NCI-H146 treated with DMSO at 0.1 percent for 48 hours (cell line): ENCODE results near the gene LMOD1.
A peak's percentile ranks its signal among the peaks of the same experiment; 100 is the strongest.

Experiments
- DNase-seq: peaks from one replicate; lab custom pipeline; 2025; ENCODE audit not compliant: unreplicated experiment; lab: John Stamatoyannopoulos, UW

Gene LMOD1

DNA sequence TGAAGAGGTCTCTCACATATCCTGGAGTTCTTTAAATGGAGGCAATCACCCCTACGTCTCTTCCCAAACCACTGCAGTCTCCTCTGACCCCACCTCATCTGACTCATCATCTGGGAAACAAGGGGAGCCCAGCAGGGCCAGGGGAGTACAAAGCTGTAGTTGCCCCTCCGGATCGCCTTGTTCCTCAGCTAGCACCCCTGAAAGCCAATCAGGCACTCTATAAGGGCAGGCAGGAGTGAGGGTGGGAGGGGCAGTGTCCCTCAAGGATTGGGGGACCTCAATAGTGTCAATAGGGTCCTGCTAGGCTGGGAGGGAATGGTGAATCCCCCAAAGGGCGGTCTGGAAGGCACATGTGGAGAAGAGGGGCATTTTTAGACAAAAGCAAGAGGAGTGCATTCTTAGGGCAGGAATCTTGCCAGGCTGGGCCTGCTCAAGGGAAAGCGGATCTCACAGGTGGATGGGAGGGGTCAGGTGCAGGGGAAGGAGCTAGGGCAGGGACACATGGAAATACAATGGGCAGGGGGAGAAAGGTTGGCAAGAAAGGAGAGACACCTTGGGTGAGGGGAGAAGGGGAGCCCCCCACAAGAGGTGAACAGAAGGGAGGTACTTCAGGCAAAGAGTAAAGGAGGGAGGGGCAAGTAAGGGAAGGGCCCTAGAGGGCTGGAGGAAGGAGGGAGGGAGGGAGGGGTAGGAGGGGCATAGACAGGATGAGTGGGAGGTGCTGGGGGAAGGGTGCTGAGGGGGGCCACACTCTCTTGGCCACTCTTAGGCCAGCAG is 51.8 kb downstream of the LMOD1 start:
- DNase-seq, result no peak

DNA sequence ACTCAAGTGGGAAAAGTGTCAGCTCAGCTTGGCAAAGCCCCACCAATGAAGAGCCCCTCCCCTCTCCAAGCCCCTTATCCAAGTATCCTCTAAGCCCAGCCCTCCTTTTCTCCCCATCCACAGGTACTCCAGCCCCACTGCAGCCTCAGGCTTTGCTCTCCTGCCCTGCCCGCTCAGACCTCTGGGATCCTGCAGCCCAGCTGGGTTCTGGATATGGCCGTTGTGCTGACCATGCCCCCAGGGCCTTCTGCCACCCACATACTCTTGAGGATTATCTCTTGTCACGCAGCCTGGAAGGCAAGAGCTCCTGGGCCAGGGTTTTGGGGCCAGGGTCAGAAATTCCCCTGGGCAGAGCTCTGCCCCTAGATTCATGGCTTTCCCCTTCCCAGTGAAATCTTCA is 52.9 kb downstream of the LMOD1 start:
- DNase-seq, result no peak

DNA sequence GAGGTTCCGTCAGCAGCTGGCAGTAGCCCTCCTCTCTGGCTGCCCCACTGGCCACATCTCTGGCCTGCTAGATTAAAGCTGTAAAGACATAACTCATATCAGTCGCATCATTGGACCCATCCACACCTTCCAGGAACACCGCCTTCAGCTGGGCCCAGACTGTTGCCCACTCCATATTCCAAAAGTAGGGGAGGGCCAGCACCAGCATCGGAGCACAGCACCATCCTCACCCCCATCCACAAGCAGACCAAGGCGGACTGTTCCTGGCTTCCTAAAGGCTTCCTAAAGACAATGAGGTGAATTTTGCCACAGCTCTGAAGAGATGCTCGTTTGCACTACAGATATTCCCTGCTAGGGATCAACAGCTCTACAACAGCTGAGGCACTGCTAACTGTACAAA is 54.1 kb downstream of the LMOD1 start:
- no peak for DNase-seq

DNA sequence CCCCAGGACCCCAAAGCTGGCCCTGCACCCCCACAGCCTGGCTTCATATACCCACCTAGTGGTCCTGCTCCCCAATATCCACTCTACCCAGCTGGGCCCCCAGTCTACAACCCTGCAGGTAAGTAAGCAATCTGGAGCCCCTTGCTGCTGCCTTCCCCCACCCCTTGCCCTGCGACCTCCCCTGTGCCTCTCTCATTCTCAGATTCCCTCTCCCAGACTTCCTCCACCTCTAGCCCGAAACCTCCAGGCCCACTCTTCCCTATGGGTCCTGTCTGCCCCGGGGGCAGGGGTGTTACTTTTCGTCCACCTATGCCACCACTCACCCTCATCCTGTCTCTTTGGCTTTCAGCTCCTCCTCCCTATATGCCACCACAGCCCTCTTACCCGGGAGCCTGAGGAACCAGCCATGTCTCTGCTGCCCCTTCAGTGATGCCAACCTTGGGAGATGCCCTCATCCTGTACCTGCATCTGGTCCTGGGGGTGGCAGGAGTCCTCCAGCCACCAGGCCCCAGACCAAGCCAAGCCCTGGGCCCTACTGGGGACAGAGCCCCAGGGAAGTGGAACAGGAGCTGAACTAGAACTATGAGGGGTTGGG is 54.8 kb downstream of the LMOD1 start:
- DNase-seq, result no peak

DNA sequence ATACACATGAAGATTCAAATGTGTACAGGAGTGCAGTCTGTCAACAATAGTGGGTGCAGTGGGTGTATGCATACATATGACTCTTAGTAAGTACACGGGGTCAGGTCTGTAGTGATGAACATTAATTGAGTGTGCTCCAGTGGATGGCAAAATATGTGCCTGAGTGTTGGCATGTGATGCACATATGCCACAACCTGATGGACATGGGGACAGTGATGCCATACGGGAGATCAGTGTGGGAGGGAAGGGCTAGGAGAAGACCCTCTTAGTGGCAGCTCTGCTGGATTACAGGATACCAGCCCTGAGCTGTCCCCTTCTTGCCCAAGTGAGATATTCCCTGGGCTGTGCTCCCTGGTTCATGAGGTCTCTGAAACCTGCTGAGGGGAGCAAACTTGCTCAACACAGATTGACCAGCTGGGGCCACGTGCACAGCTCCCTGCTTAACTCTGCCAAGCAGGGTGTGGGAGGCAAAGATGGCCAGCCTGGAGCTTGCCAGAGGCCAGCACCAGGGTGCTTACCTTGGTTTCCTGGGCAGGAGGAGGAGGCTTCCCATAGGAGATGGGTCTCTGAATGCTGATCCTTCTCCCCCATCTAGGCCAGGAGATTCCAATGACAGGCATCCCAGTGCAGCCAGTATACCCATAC is 55.4 kb downstream of the LMOD1 start:
- no peak for DNase-seq

DNA sequence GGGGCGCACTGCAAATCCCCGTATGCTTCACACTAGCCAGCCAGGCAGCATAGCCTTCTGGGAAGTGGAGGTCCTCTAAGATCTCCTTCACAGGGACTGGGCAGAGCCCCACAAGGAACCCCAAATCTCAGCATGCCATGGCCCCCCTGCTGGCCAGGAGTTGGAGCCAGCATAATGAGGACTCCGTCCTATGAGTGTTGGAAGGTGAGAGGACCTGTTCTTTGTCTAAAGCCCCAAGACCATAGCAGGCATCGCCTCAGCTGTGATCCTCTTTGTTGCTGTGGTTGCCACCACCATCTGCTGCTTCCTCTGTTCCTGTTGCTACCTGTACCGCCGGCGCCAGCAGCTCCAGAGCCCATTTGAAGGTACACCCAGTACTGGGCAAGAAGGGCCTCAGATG is 56.1 kb downstream of the LMOD1 start:
- no peak for DNase-seq

DNA sequence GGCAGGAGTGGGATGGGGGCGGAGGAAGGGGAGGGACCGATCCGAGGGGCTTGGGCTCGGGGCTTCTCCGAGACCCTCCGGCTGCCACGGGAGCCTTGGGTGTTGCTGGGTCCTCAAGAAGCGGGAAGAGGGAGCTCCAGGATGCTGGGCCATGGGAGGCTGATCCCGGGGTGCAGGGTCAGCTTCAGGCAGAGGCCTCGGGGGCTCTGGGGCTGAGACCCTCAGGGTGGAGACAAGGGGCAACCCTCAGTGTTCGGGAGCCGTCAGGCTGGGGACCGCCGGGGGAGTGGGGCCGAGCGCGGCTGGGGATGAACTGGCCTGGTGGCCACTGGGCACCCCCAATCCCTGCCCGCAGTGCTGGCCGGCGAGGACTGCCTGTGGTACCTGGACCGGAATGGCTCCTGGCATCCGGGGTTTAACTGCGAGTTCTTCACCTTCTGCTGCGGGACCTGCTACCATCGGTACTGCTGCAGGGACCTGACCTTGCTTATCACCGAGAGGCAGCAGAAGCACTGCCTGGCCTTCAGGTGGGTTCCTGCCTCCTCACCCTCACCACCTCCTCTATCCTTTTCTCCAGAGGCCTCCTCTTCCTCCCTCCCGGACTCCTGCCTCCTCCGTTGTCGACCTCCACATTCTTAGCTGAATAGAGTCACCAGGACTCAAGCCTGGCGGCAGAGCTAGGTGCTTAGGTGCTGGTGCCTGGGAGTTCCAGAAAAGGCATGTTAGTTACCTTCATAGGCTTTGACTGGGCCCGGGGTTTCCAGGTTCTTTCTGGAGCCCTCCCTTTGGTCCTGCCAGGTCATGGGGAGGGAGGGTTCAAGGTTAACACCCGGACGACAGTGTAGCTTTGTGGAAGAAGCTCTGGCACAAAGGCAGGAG is 57.0 kb downstream of the LMOD1 start:
- DNase-seq, result no peak

DNA sequence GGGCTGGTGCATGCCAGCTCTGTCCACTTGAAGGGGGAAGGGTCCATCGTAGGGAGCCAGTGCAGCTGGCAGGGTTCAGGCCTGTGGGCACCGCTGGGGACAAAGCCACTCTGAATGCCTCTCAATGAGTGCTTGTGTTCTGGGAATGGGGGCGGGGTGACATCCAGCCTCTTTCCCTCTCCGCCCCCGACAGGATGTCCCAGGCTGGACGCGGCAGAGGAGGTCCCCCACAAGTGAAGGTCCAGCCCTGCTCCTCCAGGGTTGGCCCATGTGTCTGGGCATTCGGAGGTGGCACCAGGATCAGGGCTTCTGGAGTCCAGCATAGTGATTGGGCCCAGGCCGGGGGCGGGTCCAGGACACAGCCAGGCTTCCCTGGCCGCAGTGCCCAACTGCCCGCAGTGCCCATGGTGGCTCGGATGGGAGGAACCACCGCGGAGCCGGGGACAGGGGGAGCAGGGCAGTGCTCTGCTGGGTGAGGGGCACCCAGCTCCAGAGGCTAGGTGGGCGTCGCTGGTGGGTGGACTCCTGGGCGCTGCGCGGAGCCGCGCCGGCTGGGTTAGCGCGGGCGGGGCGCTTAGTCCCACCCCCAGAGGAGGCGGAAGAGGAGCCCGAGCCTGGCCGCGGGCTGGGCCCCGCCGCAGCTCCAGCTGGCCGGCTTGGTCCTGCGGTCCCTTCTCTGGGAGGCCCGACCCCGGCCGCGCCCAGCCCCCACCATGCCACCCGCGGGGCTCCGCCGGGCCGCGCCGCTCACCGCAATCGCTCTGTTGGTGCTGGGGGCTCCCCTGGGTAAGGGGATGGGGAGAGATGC is 57.9 kb downstream of the LMOD1 start, which contains the start of gene SHISA4:
TSS of gene SHISA4 (plus strand) at position 617 of the 808 bp plus-strand sequence. CDS start at position 714, 97 bp downstream.
- DNase-seq, result peak; percentile 33

DNA sequence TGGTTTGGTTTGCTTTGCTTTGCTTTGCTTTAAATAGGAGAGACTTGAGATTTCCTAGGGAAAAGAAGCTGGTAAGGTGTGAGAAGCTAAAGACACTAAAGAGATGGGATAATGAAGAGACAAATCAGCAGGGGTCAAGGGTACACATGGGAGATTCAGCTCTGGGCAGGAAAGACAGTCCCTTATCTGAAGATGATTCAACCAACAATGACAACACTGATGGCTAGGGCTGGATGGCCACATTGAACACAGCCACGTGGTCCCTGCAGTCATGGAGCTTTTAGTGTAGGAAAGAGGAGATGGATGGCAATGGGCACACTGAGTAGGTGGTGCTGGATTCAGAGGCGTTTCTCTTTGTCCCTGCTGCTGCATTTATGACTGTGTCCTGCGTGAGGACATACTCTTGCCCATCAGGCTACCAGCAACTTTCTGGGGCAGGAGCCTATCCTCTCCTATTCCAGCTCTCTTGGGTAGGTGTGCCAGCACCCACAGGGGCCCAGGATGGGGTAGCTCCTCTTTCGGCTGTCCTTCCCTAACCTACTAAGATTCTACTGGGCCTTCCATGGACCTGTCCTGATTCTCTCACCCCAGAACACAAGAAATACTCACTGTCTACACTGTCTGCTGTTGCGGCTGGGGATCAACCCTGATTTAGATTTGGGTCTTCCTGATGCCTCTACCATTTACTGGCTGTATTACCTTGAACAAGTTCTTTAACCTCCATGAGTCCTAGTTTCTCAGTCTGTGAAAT is 59.1 kb downstream of the LMOD1 start:
- no peak for DNase-seq

DNA sequence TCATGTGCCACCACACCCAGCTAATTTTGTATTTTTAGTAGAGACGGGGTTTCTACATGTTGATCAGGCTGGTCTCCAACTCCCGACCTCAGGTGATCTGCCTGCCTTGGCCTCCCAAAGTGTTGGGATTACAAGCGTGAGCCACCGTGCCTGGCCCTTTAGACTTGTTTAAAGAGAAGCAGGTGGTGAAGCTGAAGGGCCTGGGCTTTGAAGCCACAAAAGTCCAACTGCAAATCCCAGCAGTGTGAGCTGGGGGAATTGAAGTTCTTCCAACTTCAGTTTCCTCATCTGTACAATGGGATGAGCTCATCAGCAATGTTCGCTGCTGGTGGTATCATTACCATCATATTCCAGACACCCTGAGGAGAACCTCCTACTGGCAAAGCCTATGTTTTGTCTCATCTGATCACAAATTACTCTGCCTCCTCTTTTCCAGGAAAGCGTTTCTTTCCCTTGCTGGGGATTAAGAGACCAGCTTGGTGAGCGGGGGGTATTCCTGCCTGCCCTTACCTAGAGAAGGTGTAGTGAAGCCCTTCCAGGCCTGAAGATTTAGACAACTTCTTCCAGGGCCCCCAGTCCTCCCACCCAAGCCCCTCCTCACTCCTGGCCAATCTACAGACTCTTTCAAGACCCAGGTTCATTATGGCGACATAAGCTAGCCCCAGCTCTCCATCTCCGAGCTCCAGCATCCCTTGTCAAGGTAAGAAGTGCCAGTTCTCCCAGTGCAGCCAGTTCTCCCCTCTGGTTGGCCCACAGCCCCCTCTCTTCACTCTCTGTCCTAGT is 60.1 kb downstream of the LMOD1 start:
- DNase-seq, result no peak

DNA sequence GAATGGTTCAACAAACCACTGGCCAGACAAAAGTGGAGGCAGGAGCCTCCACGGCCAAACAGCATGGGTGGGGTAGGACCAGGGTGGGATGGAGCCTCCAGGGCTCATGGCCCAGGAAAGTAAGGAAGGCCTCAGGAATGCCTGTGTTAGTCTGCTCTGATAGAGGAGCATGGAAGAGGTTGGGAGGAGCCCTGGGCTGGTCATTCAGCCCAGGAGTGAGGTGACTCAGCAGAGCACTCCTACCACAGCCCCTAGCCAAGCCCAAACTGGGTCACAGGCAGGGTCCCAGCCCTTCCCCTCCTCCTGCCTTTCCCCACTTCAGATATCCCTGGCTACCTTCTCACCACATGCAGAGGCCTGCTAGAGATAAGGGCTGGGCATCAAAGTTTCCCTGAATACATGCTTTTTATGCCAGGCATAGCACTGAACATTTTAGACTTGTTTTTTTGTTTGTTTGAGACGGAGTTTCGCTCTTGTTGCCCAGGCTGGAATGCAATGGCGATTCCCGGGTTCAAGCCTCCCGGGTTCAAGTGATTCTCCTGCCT is 60.7 kb downstream of the LMOD1 start:
- DNase-seq, result no peak

DNA sequence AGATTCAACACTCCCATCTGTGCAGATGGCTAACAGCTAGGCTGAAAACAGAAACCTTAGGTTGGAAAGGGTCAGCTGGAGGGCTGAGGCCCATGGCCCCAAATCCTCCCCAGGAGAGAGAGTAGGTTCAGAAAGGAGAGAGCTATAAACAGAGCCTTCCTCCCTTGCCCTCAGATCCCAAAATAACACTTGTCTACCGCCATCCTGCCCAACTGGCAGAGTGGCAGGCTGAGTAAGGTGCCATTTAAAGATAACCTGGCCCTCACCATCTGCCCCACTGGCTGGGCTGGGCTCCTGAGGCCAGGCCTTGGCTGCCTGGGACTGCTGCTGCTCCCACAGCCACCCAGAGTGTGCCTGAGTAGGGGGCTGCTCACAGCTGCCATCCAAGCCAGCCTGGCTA is 61.9 kb downstream of the LMOD1 start:
- DNase-seq, result no peak

DNA sequence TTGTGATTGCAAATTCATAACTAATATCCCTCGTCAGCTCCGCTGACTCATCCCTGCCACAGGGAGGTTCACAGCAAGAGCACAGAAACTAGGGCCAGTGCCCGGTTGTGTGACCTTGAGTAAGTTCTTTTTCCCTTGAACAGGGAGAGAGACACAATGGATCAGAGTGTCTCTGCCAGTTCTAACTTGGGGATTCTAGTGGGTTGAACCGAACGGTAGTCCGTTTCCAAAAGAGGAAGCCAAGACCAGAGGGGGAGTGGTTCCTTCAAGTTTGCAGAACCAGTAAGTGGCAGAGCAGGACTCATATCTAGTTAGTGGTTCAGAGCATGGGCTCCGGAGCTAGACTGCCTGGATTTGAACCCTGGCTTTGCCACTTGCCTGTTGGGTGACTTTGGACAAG is 62.6 kb downstream of the LMOD1 start:
- no peak for DNase-seq

DNA sequence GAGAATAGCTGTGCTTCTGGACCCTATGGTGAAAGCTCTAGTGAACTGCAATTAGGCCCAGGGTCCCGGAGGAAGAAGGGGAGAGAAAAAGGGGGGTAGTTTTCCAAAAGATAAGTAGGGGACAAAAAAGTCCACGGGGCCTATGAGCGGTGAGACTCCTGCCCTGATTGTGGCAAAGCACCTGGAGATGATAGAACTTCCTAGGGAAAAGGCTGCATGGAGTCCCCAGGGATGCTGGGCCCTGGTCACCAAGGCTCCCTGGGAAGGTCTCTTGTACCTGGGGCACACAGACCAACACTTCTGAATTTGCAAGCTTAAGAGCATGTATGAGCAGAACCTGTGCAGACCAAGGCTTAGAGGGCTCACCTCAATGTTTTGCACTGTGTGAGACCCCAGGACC is 63.1 kb downstream of the LMOD1 start:
- DNase-seq, result no peak

DNA sequence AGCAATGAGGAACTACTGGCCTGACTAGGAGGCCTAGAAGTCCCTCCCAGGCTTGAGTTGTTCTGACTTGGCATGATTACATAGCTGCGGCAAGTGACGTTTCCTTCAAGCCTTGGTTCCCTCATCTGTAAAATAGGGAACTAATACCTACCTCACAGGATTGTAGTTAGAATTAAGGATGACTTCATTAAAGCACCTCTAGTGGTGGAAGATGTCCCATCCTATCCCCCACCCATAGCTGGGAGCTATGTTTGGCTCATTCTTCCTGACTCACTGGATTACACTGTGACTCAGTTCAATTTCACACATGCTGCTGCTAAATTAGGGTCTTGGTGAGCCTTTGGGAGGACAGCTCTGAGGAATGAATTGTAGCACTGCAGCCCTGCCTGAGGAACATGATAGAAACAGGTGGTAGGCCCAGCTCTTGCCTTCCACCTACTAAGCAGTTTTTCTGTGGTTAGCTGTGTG is 63.6 kb downstream of the LMOD1 start:
- no peak for DNase-seq

DNA sequence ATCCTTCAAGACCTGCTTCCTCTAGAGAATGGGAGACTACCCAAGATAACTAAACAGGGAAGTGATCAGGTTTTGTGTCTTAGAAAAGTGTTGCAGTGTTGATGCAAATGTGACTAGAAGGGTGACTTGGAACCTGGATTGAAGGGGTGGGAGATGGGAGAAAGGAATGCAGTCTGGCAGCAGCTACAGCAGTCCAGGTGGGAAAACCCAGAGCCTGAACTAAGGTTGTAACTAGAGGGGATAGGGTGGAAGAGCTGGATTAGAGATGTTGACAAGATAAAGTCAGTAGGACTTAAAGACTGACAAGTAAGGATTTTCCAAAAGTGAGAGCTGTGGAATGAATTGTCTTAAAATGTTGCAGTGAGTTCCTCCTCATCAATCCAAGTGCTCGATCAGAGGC is 64.7 kb downstream of the LMOD1 start:
- DNase-seq, result no peak

DNA sequence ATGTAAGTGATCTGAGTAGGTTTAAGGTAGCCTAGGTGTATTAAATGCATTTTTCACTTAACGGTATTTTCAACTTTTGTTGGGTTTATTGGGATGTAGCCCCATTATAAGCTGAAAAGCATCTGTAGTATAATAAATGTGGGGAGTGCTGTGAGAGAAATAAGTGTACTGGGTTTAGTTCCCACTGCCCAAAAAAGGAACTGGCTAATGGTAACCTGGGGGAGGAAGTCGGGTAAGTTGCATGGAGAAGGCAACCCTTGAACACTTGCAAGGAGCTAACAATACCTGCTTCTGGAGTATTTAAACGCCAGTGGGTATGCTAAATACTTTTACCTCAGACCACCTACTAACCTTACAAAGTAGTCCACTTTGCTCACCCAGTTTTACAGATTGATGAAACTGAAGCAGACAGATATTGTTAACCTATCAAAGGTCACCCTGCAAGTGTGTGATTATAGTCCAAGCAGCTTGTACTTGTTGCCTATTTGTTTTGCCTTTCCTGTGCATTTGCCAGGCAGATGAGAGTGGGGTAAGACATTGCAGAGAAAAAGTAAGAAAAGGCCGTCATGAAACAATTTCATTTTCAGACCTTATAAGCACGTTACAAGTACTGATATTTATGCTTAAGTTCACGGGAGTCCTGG is 65.3 kb downstream of the LMOD1 start:
- DNase-seq, result no peak

DNA sequence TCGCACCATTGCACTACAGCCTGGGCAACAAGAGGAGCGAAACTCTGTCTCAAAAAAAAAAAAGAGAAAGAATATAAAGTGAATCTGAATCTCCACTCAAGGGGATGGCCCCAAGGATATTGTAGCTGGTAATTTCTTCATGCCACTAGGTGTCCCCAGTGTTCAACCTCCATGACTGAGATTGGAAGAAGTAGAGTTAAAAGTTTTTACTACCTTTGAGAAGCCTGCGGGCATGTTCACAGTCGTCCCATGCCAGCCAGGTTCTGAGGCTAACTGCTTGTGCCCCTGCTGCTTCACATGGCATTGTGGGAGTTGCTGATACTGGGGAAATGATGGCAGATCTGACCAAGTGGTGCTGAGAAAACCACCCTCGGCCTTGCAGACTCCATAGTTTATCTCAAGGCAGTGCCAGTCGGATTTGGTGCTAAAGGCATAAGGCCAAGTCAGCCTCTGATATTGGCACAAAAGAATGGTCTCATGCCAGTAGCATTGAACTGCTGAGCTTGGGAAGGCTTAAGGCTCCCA is 68.4 kb downstream of the LMOD1 start:
- DNase-seq, result no peak
